Germinal center (tissue), 1 donor: Measurements from ENCODE around the gene SIDT1.

ENCODE experiments used
- DNase-seq: peaks from one replicate; pipeline ENCODE4 v3.0.0; 2012; ENCODE audit warnings: mixed read lengths, low spot score

Gene SIDT1

DNA sequence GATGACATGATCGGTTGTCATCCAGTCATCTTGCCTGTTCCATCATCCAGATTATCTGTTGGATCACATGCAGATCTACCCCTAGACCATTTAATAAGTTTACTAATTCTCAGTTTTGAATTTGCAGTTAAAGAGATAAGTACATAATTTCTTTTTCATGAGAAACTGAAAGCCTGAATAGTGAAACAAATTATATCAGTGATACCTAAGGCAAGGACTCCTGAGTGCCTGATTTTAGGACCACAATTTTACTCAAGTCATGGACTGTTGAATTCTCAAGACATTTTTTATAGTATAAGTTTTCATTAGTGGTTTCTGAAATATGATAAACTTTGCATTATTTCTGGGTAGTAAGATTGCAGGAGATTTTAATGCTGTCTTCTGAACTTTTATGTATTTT, 13.2 kb downstream of the SIDT1 start:
- no peak for DNase-seq

DNA sequence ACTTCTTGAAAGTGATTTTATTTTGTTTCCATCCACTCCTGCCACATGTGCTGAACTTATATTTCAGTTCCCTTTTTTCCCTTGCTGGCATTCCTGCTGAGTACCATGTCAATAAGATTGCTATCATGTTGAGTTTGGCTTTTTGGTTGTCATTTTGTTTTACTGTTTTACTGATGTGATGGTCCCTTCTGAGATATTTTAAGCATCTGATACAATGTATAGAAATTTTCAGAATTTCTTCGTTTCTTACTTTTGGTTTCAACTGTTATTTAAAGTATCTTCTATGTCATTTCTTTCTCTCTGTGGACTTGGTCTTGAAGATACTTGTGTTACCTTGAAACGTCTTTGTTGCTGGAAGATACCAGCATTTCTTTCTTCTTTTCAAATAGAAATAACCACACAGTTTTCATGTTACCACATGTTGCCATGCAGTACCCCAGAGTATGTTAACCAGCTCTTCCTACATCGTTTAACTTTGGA, 14.1 kb downstream of the SIDT1 start:
- no peak for DNase-seq

DNA sequence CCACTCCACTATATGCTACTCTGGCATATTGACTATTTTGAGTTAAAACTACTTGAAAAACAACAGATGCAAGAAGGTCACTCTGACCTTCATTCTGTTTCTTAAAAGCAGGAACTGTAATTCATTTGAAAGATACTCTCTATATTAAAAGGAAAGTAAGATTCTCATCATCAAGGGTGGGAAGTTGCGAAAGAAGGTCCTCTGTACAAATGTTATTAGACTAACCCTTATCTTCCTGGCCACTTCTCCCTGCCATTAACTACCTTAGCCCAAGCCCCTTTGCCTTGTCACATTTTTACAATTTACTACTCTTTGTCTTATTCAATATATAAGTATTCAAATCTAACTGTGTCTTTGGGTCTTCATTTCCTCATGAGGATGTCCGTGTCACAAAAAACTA, 16.1 kb downstream of the SIDT1 start:
- no peak for DNase-seq

DNA sequence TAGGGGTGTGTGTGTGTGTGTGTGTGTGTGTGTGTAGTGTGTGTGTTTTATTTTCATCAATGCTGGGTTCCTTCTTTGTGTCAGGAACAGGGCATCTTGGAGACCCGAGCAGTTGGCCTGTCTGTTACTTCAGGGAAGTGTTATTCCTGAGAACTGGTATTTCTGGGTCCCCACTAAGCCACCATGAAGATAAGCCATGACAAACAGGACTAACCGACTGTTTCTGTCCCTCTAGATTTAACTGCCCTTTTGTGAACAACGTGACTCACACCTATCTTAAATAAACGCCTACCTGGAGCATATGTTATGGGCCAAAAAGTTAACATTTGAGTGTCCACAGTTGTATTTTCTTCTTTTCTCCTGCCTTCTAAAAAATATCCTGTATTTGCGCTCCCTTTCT, 19.5 kb downstream of the SIDT1 start:
- DNase-seq, result no peak

DNA sequence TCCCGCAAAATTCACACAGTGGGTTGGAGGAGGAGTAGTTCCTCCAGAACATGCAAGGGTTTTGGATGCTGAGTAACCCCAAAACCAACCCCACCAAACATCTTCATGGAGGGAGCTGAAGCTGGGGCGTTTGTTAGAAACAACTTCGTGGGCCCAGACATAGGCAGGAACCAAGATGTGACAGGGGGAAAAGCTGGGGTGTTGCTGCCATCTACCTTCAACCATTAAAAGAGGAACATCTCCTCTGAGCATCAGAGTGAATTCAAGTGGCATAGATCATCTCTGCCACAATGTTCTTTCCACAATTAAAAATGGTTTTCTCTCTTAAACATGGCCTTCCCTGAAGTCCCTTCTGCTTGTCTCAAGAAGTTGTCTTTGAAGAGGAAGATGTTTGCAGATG, 20.5 kb downstream of the SIDT1 start:
- DNase-seq, result peak; percentile 19

DNA sequence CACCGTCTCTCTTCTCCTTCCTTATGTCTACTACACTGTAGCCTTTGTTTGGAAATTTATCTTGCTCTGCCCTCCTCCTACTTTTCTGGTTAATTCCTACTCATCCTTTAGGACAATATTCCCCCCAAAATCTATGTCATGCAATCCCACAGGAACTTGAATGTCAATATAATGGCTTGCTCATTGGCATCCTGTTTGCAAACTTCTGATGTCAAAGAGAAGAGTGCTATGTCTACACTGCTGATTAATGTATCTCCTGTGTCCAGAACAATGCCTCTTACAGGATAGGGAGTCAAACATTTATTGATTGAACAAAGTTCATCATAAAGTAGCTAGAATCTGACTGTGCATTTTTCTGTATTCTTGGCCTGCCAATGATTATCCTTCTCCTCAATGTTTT, 22.8 kb downstream of the SIDT1 start:
- no peak for DNase-seq

DNA sequence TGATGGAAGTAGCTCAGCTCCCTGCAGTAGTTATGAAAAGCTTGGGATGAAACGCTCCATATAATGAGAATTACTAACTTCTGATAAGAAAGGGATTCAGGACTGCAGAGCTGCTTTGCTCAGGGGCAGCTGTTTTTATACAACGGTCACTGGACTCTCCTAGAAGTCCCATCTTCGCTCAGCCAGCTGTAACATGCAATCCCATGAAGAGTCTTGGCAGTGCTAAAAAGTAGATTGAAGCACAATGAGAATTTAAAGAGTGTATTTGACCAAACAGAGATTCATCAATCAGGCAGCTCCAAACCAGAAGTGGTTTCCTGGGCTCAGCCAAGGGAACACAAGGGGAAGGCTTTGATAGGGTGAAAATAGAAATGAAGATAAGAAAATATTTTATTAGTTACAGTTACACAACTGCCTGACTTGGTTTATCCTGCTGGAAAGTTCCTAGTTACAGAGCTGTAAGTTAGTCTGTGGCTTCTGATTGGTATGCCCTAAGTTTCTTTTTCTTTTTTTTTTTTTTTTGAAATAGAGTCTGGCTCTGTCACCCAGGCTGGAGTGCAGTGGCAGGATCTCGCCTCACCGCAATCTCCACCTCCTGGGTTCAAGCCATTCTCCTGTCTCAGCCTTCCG, 24.1 kb downstream of the SIDT1 start:
- DNase-seq, result no peak

DNA sequence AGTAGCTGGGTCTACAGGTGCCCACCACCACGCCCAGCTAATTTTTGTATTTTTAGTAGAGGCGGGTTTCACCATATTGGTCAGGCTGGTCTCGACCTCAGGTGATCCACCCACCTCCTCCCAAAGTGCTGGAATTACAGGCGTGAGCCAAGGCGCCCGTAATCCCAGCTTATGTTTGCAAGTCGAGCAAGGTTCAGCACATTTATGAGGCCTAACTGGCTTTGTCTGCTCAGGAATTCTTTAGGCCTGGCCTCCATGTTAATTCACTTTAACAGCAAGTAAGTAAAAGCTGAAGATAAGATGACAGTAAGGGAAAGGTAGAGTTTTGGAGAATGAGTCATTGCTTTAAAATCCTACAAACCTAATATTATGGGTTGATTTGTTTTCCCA, 24.6 kb downstream of the SIDT1 start:
- no peak for DNase-seq

DNA sequence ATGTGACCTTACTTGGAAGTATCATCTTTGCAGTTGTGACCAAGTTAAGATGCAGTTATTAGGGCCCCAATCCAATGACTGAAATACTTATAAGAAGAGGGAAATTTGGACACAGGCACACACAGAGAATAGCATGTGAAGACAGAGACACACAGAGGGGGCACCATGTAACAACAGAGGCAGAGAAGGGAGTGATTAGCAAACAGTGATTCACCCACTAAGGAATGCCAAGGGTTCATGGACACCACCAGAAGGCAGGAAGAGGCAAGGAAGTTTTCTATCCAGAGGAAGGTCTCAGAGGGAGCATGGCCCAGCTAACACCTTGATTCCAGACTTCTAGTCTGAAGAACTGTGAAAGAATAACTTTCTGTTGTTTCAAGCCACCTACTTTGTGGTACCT, 25.0 kb downstream of the SIDT1 start:
- DNase-seq, result no peak

DNA sequence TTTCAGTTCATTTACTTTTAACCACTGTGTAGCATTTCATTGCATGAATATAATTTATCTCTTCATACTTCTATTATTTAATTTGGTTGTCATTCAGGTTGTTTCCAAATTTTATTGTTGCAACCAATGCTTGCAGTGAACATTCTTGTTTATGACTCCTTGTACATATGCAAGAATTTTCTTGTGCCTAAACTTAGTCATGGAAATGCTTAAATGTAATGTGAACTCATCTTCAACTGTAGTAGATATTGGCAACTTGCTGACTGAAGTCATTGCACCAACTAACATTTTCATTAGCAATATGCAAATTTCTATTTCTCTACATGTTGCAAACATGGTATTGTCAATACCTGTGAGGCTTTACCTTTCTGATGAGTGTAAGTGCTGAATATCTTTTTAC, 26.7 kb downstream of the SIDT1 start:
- no peak for DNase-seq

DNA sequence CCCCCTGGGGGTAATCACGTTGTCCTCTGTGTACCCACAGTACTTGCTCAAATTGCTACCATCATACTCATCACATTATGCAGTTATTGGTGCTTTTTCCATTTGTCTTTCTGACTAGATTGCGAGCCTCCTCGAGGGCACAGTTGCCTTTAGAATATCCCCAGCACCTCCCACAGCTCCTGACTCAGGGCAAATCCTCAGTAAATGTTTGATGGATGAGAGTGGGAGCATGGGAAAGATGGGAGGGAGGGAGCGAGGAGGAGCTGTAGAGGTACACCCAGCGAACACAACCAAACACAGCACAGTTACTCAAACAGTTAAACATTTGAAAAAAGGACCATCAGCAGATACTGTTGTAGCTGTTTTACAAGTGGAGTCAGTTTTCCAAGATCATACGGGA, 27.9 kb downstream of the SIDT1 start:
- DNase-seq, result no peak

DNA sequence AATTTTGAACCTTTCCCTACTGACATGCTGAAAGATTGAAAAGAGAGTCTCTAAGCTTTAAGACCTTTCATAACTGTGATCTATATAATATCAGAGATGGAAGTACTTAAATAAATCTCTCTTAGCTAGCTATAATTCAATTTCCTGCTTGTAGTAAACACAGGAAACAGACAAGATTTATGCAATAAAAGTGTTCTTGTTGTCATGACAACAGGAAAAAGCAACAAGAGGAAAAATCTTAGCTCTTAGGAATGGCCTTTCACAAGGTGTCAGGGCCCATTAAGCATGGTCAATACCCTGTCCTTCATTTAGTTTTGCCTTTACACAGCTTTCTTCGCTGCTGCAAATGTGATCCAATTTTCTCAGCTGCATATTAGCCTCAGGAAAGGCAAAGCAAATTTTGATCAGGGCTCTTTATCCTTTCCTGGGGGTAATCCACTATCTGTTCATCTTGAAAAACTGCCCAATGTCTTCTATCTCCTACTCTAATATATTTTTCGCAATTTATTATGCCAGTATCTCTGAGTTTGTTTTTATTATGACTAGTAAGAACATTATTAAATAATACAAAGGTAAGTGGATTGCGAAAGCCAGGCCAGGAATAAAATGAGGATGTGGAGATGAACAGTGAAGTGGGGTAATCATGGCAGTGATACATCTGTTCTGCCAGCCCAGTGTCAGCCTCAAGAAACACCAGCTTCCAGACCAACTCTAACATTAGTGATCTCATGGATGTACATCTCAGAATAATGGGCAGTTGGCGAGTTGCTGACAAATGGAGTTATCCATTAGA, 28.7 kb downstream of the SIDT1 start:
- DNase-seq, result no peak

DNA sequence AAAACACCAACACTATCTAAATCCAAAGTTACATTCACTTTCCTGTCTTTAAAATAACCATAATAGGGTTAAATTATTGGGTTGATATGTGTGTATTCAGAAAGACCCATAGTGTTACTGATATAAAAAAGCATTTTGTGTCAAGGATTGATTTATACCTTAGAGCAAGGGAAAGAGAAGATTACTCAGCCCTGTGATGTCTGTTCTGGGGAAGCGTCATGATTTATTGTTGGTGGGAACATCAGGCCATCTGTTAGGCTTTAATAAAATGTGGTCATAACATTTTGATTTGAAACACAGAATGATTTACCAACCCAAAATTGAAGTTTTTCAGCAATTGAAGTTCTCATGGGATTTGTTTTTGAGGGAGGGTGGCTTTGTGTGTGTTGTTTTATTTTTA, 33.2 kb downstream of the SIDT1 start:
- DNase-seq, result no peak

DNA sequence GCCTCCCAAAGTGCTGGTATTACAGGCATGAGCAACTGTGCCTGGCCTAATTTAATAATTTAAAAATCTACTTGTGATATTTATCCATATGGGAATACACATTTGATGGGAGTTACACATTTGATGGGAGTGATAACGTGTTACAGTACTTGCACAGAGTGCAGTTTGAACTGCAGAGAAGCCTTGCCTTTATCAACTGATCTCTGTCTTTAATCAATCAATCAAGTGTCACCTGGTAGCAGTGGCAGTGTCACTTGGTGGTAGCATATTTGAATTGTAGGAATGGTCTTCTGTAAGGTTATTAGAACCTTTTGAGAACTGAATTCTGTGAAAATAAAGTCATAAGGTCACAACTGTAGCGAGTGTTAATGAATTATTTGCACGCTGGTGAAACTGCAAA, 37.8 kb downstream of the SIDT1 start:
- DNase-seq, result no peak

DNA sequence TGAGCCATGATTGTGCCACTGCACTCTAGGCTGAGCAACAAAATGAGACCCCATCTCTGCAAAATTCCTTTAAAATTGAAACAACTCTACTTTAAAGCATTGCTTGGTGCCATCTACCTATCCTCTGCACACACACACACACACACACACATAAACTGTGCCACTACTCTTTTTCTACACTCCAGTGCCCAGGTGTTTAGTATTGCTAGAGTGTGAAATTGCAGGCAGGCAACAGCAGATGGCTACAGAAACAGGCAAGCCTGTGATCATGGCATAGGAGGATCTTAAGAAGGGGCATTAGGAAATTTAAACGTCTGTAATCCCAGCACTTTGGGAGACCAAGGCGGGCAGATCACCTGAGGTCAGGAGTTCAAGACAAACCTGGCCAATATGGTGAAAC, 39.0 kb downstream of the SIDT1 start:
- no peak for DNase-seq

DNA sequence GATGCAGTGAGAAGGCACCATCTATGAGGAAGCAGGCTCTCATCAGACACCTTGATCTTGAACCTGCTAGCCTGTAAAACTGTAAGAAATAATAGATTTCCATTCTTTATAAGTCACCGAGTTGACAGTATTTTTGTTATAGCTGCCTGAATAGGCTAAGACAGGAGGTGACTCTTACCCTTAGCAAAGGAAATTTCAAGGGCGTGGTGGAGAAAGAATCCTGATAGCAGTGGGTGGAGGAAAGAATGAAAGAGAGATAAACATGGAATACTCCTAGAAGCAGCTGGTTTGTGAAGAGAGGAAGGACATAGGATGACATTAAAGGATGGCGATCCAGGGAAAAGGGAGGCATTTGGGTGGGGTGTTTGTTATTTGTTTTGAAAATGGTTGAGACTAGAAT, 41.4 kb downstream of the SIDT1 start:
- no peak for DNase-seq

DNA sequence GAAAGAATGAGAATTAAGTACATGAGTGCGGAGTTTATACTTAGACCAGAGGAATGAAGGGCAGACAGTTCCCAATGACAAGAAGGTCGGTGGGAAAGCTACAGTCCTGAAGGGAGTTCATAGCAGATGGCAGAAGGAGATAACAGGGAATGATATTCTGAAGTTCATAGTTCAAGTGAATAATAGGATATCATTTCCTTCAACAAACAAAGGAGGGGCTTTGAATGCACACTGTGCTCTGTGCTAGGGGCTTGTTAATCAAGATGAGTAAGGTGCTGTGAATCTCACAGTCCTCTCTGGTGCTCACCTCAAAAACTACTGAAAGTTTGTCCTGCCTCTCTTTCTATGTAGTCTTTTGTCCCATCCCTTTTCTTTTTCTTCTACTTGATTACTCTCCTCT, 41.9 kb downstream of the SIDT1 start:
- DNase-seq, result no peak

DNA sequence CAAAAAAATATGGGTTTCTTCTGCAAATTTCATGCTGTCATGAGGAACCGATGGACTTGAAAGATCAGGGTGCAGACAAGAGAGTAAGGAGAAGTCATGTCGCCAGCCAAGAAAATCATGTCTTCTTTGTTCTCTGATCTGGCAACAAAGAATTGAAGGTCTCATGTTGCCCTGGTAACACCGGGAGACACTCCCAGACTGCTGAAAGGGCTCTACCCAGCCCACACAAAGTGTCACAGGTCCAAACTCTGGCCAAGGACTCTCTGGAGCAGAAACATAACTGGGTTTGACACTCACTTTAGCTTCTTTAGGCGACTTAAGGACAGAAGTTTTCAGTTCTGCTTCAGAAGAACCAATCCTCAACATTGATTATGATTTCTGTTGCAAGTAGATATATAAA, 42.9 kb downstream of the SIDT1 start:
- no peak for DNase-seq

DNA sequence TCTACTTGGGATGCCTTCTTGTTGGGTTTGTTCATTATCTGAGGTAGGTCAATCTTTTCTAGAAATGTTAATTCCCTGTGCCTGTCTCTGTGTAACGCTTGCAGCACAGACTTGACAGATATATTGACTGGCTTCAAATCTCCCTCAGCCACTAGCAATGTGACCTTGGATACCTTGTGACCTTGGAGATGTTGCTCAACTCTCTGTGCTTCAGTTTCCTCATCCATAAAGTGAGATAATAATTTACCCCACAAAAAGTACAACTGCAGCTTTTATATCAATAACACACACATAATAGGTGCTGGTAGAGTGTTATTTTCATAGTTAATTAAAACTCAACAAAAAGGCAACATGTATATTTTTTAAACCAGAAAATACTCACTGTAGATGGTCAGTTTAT, 52.9 kb downstream of the SIDT1 start:
- DNase-seq, result no peak

DNA sequence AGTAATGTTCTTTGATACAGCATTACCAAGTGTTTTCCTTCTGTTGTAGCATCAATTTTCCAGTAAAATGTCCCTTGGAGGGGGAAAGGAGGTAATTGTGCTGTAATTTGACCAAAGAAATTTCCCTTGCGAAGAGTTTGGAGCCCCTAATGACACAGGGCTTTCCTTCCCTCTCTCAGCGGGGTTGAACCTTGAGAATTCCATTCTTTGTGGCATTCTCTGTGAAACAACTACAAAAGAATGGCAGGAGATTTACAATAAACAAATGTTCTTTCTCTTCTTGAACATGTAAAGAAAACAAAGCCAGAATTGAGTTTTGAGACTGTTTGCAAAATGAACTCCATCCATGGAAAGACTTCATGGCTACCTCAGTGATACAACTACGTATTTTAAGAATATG, 53.4 kb downstream of the SIDT1 start:
- DNase-seq, result no peak

DNA sequence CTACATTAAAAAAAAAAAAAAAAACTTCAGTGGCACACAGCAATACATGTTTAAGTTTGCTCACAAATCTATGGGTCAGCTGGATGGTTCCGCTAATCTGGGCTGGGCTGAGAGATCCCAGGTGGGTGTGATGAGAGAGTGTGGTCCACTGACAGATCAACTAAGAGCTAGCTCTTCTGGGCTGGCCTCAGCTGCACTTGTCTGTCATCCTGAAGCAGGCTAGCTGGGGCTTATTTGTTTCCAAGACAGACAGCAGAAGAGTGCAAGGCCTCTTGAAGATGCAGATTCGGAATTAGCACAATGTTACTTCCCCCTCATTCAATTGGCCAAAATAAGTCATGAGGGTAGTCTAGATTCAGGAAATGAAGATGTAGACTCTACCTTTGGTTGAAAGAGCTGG, 56.5 kb downstream of the SIDT1 start:
- no peak for DNase-seq

DNA sequence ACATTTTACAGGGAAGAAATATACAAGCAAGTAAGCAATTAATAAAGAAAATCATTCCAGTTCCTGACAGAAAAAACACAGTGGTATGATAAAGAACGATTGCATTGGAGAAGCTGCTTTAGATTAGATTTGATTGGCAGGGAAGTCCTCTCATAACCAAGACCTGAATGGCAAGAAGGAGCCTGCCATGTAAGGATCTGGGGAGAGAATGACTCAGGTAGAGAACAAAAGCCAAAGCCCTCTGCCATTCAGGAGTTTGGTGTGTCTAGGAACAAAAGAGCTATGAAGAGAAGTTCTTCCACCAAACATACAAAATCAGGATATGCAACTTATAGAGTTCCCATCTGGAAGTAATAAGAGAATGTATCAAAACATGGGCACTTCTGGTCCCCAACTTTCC, 57.6 kb downstream of the SIDT1 start:
- no peak for DNase-seq

DNA sequence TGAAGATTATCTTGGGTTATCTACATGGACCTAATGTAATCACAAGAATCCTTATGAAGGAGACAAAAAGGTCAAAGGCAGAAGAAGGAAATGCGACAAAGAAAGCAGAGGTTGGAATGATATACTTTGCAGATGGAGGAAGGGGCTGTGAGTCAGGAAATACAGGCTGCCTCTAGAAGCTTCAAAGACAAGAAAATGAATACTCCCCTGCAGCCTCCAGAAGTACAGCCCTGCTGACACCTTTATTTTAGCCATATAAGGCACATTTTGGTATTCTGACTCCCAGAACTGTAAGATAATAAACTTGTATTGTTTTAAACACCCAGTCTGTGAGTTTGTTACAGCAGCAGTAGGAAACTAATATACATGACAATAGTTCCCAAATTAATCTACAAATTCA, 58.6 kb downstream of the SIDT1 start:
- DNase-seq, result no peak

DNA sequence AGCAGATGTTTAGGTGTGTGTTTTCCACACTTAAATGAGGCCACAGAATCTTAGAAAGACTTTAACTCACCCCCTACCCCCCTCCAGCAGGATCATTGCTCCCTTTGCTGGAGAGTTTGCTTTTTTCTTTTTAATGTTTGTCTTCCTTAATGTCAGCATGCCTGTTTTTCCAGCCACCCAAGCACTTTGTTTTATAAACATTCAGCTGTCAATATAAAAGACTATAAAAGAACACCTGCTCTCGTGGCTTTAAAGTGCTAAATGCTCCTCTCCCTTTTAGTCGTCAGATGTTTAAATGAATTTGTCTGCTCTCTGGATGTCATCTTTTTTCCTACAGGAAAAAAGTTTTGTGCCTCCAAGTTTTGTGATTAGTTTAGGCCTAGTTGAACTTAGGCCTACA, 61.7 kb downstream of the SIDT1 start:
- DNase-seq, result no peak
